NK-92 treated with Interleukin-12 subunit alpha and Interleukin-12 subunit beta, amount 100 ng/mL, for 24 hours (cell line): ENCODE measurements around the gene CD83.
"Not testable (repeated sequence)": the region's sequence is repeated elsewhere in the genome, so short reads cannot be mapped to it uniquely, and the experiment has no call there.

Source experiments
- DNase-seq: peaks from one replicate; lab custom pipeline; 2025; lab: John Stamatoyannopoulos, UW

Gene CD83

GRCh38 chr6:14117158-14118090, at the start of gene CD83:
Gene CD83 (plus strand): TSS chr6:14117772. CDS start chr6:14117812, 40 bp downstream.
- peak; percentile 65 for DNase-seq

GRCh38 chr6:14068133-14068532, 49.4 kb upstream of the CD83 start:
- no peak for DNase-seq

- DNase-seq = no peak
Measured at GRCh38 chr6:14068623-14069022, 48.9 kb upstream of the CD83 start.

- DNase-seq = no peak
Measured at GRCh38 chr6:14070457-14070856, 47.1 kb upstream of the CD83 start.

GRCh38 chr6:14072084-14072483, 45.5 kb upstream of the CD83 start:
- DNase-seq = no peak

GRCh38 chr6:14073561-14074354, 43.8 kb upstream of the CD83 start:
- not testable (repeated sequence) for DNase-seq

- no peak for DNase-seq
Measured at GRCh38 chr6:14074476-14075094, 43.0 kb upstream of the CD83 start.

GRCh38 chr6:14075095-14075503, 42.5 kb upstream of the CD83 start:
- DNase-seq = no peak

- DNase-seq = no peak
Measured at GRCh38 chr6:14077193-14077867, 40.2 kb upstream of the CD83 start.

- no peak for DNase-seq
Measured at GRCh38 chr6:14079433-14079832, 38.1 kb upstream of the CD83 start.

GRCh38 chr6:14079971-14080370, 37.6 kb upstream of the CD83 start:
- DNase-seq = no peak

- DNase-seq = no peak
Measured at GRCh38 chr6:14081126-14081525, 36.4 kb upstream of the CD83 start.

- no peak for DNase-seq
Measured at GRCh38 chr6:14082771-14083170, 34.8 kb upstream of the CD83 start.

- DNase-seq = no peak
Measured at GRCh38 chr6:14083262-14083661, 34.3 kb upstream of the CD83 start.

GRCh38 chr6:14083751-14084150, 33.8 kb upstream of the CD83 start:
- no peak for DNase-seq

GRCh38 chr6:14084388-14084787, 33.2 kb upstream of the CD83 start:
- no peak for DNase-seq

- DNase-seq = no peak
Measured at GRCh38 chr6:14085176-14085787, 32.3 kb upstream of the CD83 start.

- DNase-seq = no peak
Measured at GRCh38 chr6:14086701-14087100, 30.9 kb upstream of the CD83 start.

- DNase-seq = no peak
Measured at GRCh38 chr6:14088600-14089192, 28.9 kb upstream of the CD83 start.

GRCh38 chr6:14089224-14089623, 28.3 kb upstream of the CD83 start:
- DNase-seq = no peak

GRCh38 chr6:14091339-14091978, 26.1 kb upstream of the CD83 start:
- no peak for DNase-seq
